Neural crest cell (in vitro differentiated cells): ENCODE measurements around the gene RAB24. TPM values are rescaled to one million over a fixed set of nuclear protein-coding genes. Genes with fewer than 3 reads are reported as not detected.

ENCODE experiments used
- DNase-seq: peaks from one replicate; pipeline ENCODE4 v3.0.0; 2021; ENCODE audit warnings: low read depth, mixed read lengths, low spot score
- H3K27ac Mint-ChIP-seq: one replicate; pipeline ENCODE4 v1.8.0; 2021; ENCODE audit warnings: mild to moderate bottlenecking, mixed read lengths; ENCODE audit not compliant: unreplicated experiment
- H3K27me3 Mint-ChIP-seq: 2 replicates; pipeline ENCODE4 v1.8.0; 2021; ENCODE audit warnings: low read depth, mild to moderate bottlenecking, mixed read lengths
- H3K36me3 Mint-ChIP-seq: 2 replicates; pipeline ENCODE4 v1.8.0; 2021; ENCODE audit warnings: low read depth, mild to moderate bottlenecking, mixed read lengths
- H3K4me1 Mint-ChIP-seq: 2 replicates; pipeline ENCODE4 v1.8.0; 2021; ENCODE audit warnings: mixed read lengths
- H3K4me3 Mint-ChIP-seq: one replicate; pipeline ENCODE4 v1.8.0; 2021; ENCODE audit warnings: mild to moderate bottlenecking, mixed read lengths
- H3K9me3 Mint-ChIP-seq: 2 replicates; pipeline ENCODE4 v1.8.0; 2021; ENCODE audit warnings: mixed read lengths
- total RNA-seq: library from RNA; stranded (reverse); gene quantifications from 2 replicates; pipeline ENCODE4 v1.2.1, GENCODE V29; 2021
- TF ChIP-seq, protein P1 (sequence below): fragments of 200-600 bp; sonication (generic); conservative IDR thresholded peaks from 2 replicates; pipeline ENCODE4 v1.5.0; 2021; ENCODE audit warnings: antibody characterized with exemption, mild to moderate bottlenecking

Gene RAB24
- total RNA-seq, 1 donor from 2014 or later, result 32.0 TPM

- Mint-ChIP-seq H3K9me3 (peaks cover 3% of the 10 kb centered on the region), H3K27ac (no peak overlapping the region), H3K4me3 (no peak overlapping the region), H3K4me1 (peaks cover 4% of the 10 kb centered on the region), H3K36me3 (peaks cover 17% of the 10 kb centered on the region), H3K27me3 (no peaks in the 10 kb centered on the region)
- no peak for DNase-seq
- TF ChIP-seq, protein P1, sequence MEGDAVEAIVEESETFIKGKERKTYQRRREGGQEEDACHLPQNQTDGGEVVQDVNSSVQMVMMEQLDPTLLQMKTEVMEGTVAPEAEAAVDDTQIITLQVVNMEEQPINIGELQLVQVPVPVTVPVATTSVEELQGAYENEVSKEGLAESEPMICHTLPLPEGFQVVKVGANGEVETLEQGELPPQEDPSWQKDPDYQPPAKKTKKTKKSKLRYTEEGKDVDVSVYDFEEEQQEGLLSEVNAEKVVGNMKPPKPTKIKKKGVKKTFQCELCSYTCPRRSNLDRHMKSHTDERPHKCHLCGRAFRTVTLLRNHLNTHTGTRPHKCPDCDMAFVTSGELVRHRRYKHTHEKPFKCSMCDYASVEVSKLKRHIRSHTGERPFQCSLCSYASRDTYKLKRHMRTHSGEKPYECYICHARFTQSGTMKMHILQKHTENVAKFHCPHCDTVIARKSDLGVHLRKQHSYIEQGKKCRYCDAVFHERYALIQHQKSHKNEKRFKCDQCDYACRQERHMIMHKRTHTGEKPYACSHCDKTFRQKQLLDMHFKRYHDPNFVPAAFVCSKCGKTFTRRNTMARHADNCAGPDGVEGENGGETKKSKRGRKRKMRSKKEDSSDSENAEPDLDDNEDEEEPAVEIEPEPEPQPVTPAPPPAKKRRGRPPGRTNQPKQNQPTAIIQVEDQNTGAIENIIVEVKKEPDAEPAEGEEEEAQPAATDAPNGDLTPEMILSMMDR, result no peak
Observed at GRCh38 chr5:177320879-177321278, 17.4 kb upstream of the RAB24 start.

DNA sequence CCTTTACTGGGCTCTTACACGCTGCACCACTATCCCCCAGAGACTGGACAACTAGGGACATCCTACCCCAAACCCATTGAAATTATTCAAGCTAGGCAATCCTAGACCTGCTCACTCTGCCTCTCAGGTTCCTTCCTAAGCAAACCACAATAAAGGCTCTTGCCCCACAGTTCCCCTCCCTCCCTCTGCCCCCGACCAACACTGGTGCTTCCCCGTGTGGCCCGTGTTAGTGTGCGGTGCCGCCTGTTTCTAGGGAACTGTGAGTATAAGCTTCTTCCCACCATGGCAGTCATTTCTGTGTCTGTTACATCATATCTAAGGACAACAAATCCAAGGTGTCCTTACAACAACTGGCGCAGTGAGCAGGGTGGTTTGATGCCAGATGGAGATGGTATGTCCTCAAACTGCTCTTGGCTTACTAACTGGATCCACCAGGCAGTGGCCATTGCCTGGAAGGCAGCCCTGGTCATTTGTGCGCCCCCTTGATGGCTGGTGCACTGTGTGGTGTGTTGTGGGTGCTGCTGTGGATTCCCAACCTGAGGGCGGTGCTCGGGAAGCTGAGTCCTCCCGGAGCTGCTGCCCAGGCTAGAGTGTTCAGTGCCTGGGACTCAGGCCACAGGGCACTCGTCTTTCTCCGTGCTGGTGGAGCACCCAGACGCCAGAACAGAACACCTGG, 16.5 kb upstream of the RAB24 start:
- Mint-ChIP-seq H3K27me3 (no peaks in the 10 kb centered on the region), H3K4me1 (peaks cover 4% of the 10 kb centered on the region), H3K27ac (no peak overlapping the region), H3K4me3 (no peak overlapping the region), H3K9me3 (peaks cover 3% of the 10 kb centered on the region), H3K36me3 (peaks cover 17% of the 10 kb centered on the region)
- no peak for DNase-seq
- TF ChIP-seq, protein P1, result no peak

- DNase-seq, result peak; percentile 65
- H3K27me3 Mint-ChIP-seq, result no peaks in the 10 kb centered on the region
- peak overlapping the region; percentile 8 for H3K4me3 Mint-ChIP-seq
- H3K9me3 Mint-ChIP-seq, result peaks cover 3% of the 10 kb centered on the region
- TF ChIP-seq, protein P1, result peak; percentile 94
- H3K36me3 Mint-ChIP-seq, result peaks cover 15% of the 10 kb centered on the region
- H3K4me1 Mint-ChIP-seq, result peaks cover 10% of the 10 kb centered on the region
- no peak overlapping the region for H3K27ac Mint-ChIP-seq
Observed at GRCh38 chr5:177317959-177318377, 14.4 kb upstream of the RAB24 start.

- DNase-seq, result no peak
- Mint-ChIP-seq H3K9me3 (peaks cover 3% of the 10 kb centered on the region), H3K27me3 (no peaks in the 10 kb centered on the region), H3K4me1 (peaks cover 17% of the 10 kb centered on the region), H3K4me3 (peak overlapping the region; percentile 5), H3K27ac (no peak overlapping the region), H3K36me3 (peaks cover 12% of the 10 kb centered on the region)
- TF ChIP-seq, protein P1, result no peak
Observed at GRCh38 chr5:177316005-177316404, 12.5 kb upstream of the RAB24 start.

GRCh38 chr5:177315411-177315810, 11.9 kb upstream of the RAB24 start:
- peaks cover 22% of the 10 kb centered on the region for H3K4me1 Mint-ChIP-seq
- TF ChIP-seq, protein P1, result no peak
- H3K27me3 Mint-ChIP-seq, result no peaks in the 10 kb centered on the region
- H3K27ac Mint-ChIP-seq, result no peak overlapping the region
- no peak overlapping the region for H3K4me3 Mint-ChIP-seq
- peaks cover 12% of the 10 kb centered on the region for H3K36me3 Mint-ChIP-seq
- no peak for DNase-seq
- H3K9me3 Mint-ChIP-seq, result peaks cover 3% of the 10 kb centered on the region
